Fibroblast of pulmonary artery (primary cell): Measurements from ENCODE around the gene CHAT.

Source experiments
- DNase-seq: peaks from one replicate; pipeline ENCODE4 v3.0.0-alpha.2; 2010; ENCODE audit warnings: low read depth
- H3K4me3 ChIP-seq: replicated peaks from 2 replicates; pipeline ENCODE4 v1.5.1; 2011; ENCODE audit warnings: low read depth, mild to moderate bottlenecking, control low read depth, low read length, moderate library complexity
- TF ChIP-seq, protein P1 (sequence below): IDR thresholded peaks from 2 replicates; pipeline ENCODE4 v1.5.1; 2011; ENCODE audit warnings: mild to moderate bottlenecking, control low read depth, low read length, inconsistent platforms; ENCODE audit errors: missing control alignments

CHAT gene

DNA sequence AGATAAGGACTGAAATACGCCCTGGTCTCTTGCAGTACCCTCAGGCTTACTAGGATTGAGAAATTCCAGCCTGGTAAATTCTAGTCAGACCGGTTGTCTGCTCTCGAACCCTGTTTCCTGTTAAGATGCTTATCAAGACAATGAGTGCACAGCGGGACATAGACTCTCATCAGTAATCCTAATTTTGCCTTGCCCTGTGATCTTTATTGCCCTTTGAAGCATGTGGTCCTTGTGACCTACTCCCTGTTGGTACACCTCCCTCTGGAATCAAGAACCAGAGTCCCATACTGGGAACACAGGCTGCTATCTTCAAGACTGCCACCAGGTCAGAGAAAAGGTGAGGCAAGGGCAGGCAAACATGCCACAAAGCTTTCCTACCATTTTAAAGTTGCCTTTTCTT is 72.8 kb downstream of the CHAT start:
- no peak for DNase-seq
- H3K4me3 ChIP-seq, result no peak overlapping the region
- TF ChIP-seq, protein P1, sequence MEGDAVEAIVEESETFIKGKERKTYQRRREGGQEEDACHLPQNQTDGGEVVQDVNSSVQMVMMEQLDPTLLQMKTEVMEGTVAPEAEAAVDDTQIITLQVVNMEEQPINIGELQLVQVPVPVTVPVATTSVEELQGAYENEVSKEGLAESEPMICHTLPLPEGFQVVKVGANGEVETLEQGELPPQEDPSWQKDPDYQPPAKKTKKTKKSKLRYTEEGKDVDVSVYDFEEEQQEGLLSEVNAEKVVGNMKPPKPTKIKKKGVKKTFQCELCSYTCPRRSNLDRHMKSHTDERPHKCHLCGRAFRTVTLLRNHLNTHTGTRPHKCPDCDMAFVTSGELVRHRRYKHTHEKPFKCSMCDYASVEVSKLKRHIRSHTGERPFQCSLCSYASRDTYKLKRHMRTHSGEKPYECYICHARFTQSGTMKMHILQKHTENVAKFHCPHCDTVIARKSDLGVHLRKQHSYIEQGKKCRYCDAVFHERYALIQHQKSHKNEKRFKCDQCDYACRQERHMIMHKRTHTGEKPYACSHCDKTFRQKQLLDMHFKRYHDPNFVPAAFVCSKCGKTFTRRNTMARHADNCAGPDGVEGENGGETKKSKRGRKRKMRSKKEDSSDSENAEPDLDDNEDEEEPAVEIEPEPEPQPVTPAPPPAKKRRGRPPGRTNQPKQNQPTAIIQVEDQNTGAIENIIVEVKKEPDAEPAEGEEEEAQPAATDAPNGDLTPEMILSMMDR, result no peak

DNA sequence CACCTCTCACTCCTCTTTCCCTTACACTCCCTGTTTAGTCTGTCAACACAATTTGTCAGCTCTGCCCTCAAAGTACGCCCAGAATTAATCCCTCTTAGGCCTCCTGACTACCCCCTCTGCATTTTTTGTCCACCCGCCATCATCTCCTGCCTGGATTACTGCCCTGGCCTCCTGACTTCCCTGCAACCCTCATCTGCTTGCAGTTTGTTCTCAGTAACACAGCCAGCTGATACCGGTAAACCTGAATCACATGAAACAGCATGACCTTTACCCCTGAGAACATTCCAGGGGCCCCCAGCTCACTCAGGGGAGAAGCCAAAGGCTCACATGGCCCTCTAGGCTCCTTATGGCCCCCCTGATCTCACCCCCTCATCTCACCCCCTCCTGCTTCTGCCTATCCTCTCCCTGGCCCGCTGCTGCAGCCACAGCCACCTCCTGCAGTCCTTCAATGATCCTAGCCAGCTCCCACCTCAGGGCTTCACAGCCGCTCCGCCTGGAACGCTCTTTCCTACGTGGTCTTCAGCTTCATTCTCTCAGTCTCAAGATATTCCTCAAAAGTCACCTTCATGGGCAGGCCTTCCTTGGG is 74.5 kb downstream of the CHAT start:
- H3K4me3 ChIP-seq, result no peak overlapping the region
- DNase-seq, result no peak
- TF ChIP-seq, protein P1, result no peak

- no peak overlapping the region for H3K4me3 ChIP-seq
- DNase-seq, result no peak
- TF ChIP-seq, protein P1, result no peak
Observed at GRCh38 chr10:49688920-49689319, 75.1 kb downstream of the CHAT start.

GRCh38 chr10:49689882-49690510 is 76.2 kb downstream of the CHAT start:
- no peak for DNase-seq
- H3K4me3 ChIP-seq, result no peak overlapping the region
- TF ChIP-seq, protein P1, result no peak

DNA sequence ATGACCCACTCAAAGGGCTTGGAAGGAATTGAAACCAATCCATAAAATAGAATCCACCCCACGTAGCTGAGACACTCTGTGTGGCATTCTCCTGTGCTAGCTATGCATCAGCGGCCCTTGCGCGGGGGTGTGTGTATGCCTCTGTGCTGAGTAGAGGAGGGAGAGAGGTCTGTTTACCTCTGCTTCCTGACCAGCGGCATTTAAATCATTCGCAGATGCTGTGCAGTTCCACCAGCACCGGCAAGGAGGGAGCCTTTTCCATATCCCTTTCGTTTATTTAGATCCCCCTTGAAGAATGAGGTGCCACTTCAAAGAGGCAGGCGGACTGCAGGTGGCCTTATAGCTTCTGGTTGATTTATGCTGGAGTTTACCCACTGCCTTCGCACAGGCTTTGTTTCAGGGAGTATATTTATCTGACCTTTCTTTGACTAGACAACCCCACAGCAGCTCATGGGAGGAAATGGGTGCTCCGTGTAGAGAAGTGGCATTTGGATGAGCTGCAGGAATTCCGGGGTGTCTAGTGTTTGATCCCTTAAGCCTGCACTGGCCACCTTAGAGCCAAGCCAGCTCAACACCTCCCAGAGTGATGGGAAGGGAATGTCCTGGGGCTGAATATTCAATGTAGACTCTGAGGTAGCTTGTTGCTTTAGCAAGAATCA is 77.0 kb downstream of the CHAT start:
- H3K4me3 ChIP-seq, result no peak overlapping the region
- no peak for DNase-seq
- TF ChIP-seq, protein P1, result no peak

DNA sequence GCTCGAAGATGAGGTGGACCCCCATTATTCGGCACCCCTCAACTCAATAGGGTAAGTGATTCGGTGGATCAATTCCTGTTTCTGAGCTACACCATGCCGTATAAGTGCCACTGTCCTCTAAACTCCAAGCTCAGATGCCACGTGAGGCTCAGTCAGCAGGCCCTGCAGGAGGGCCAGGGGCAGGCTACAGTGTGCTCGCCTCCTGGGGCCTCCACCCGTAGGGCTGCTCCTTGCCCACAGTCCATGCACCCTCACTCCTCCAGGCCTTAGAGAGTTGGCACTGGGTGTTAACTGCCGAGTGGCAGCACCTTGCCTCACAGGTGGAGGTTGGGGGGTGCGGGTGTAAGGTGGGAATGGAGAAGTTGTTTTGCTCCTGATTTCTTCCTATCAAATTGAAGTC is 77.8 kb downstream of the CHAT start:
- TF ChIP-seq, protein P1, result no peak
- H3K4me3 ChIP-seq, result no peak overlapping the region
- DNase-seq, result no peak
